OCI-LY1 (cell line): ENCODE data around the gene HCRTR1.

Source experiments
- CTCF ChIP-seq: fragments of 200-600 bp; sonication (generic), shearing (Covaris generic); IDR thresholded peaks from 2 replicates; pipeline ENCODE4 v1.5.1; 2017; ENCODE audit warnings: mild to moderate bottlenecking, antibody characterized with exemption, low read length, moderate library complexity, mixed read lengths
- EZH2 ChIP-seq: fragments of 200-600 bp; sonication (generic), shearing (Covaris generic); IDR thresholded peaks from 2 replicates; pipeline ENCODE4 v1.8.0; 2017; ENCODE audit warnings: borderline replicate concordance, mixed run types, mild to moderate bottlenecking, antibody characterized with exemption, low read length, moderate library complexity, mixed read lengths

- TF ChIP-seq CTCF (no peak), EZH2 (no peak)
Observed at GRCh38 chr1:31667065-31667785, 49.7 kb downstream of the HCRTR1 start.
